HG03280 (cell line): ENCODE results near the gene SLC4A1.
A peak's percentile ranks its signal among the peaks of the same experiment; 100 is the strongest.

ENCODE experiments used
- ATAC-seq: cut with Tn5 transposase; IDR thresholded peaks from one replicate; pipeline ENCODE4 v1.9.1; 2021; ENCODE audit warnings: mild to moderate bottlenecking, moderate library complexity; ENCODE audit not compliant: unreplicated experiment

Gene SLC4A1

GRCh38 chr17:44267818-44268490 lies at the start of gene SLC4A1:
SLC4A1 (minus strand) TSS chr17:44268135; CDS start chr17:44262866, 5,269 bp downstream.
- ATAC-seq: no peak

DNA sequence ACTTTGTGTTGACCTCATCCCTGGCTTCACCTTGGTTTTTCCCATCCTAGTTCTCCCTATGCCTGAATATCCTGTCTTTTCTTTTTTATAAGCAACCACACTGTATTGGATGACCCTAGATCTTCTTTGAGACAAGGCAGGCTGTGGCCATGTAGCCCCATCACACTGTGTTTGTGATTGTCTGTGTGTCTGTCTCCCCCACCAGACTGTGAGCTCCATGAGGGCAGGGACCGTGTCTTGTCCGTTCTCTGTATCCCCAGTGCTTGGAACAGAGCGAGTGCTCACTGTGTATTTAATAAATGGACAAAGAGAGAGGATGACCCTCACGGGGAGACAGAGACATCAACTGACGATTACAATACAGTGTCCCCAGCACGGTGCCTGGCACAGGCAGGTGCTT lies 49.6 kb upstream of the SLC4A1 start:
- ATAC-seq: no peak

GRCh38 chr17:44315760-44316731 lies 48.1 kb upstream of the SLC4A1 start:
- ATAC-seq: no peak

DNA sequence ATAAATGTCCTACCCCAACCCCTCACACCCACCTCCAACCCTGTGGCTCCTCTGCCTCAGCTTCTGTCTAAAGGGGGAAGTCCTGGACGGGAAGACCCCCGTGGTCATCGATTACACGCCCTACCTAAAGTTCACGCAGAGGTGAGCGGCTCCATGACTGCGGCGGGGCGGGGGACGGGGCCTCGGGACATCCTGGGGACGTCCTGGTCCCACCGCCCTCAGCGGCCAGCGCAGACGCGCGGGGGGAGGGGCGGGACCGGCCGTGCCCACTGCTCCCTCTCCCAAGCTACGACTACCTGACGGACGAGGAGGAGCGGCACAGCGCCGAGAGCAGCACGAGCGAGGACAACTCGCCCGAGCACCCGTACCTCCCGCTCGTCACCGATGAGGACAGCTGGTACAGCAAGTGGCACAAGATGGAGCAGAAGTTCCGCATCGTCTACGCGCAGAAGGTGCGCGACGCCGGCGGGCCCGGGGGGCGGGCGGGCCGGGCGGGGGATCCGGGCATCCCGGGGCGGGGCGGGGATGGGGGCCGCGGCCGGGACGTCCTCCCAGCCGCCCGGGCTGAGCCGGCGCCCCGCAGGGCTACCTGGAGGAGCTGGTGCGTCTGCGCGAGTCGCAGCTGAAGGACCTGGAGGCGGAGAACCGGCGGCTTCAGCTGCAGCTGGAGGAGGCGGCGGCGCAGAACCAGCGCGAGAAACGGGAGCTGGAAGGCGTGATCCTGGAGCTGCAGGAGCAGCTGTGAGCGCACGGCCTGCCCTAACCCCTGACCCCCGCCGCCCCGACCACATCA lies 47.1 kb upstream of the SLC4A1 start:
- no peak for ATAC-seq

GRCh38 chr17:44314524-44314868 lies 46.6 kb upstream of the SLC4A1 start:
- no peak for ATAC-seq

DNA sequence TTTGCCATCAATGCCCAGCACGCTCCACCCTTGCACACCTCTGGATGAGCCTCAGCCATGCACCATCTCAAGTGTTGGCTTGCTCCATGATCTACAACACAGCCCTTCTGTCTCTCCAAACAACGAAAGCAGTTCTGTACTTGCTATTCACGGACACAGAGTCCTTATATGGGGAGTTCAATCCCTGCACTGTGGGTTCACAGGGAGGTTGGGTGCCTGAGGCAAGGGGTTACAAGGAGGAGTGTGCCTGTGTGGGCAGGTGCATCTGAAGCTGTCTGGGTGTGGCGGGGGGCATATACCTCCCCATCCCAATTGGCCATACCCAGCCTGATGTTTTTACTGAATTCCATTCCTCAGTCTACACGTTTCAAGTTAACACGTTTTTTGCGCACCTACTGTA lies 46.1 kb upstream of the SLC4A1 start:
- no peak for ATAC-seq

GRCh38 chr17:44312396-44313104 lies 44.6 kb upstream of the SLC4A1 start:
- no peak for ATAC-seq

- ATAC-seq: no peak
Observed at GRCh38 chr17:44311562-44312181, 43.7 kb upstream of the SLC4A1 start.

DNA sequence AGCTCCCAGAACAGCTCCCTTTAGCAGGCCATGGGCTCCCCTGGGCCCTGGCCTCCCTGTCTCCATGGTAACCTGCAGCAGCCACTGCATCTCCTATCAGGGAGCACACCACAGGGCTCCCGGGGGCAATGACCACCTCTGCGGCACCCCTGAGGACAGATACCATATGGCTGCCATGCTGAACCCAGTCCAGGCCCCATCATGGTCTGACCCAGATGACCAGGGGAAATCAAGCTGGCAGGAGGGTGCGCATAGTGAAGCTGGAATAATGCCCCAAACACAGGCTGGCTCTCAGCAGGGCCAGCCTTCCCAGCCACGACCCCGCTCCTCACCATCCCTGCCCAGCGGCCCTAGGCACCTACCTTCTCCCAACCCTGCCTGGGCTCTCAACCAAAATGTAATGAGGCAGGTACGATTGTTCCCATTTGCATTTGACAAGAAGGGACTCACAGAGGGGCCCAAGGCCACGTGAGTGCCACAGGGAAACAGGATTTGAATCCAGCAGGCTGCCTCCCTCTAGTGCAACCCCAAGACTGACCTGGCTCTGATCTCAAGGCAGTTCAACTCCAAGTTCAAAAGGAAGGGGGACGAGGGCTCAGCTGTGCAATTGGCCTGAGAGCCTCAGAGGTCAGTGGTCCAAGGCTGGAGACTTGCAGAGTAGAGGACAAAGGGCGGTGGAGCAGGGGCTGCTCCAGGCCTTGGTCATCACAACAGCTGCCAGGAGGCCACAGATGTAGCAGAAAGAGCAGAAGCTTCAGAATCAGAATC lies 42.9 kb upstream of the SLC4A1 start:
- no peak for ATAC-seq

- ATAC-seq: no peak
Observed at GRCh38 chr17:44310188-44310587, 42.3 kb upstream of the SLC4A1 start.

DNA sequence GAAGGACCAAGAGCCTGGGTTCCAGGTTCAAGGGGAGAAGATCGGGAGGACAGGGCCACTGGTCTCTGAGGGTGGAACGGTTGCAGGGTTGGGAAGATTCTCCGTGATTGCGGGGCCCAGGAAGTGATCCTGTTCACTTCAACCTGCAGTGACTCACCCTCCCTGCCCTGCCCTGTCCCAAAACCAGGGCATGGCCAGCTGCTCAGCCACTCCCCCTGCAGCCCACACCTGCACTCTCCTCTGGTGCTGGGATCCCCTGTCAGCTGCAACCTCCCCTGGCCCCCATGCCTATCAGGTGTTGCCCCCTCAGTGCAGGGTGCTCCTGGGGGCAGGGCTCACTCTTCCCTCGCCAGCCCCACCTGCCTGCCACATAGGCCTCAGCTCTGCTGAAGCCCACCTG lies 41.5 kb upstream of the SLC4A1 start:
- no peak for ATAC-seq

DNA sequence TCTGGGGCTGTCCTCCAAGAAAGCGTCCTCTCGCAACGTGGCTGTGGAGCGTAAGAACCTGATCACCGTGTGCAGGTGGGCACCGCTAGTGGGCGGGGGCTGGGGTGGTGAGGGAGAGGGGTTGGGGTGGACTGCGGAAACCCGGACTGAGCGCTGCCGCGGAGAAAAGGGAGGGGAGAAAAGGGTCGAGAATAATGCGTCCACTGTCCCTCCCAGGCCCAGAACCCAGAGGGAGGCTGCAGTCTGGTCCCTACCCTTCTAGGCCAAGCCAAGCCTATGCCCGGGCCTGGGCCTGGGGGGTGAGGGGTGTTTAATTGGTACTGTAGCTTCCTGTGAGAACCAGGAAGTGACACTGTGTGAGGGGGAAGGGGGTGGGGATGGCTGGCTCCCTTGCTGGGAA lies 40.9 kb upstream of the SLC4A1 start:
- no peak for ATAC-seq

GRCh38 chr17:44308320-44308818 lies 40.4 kb upstream of the SLC4A1 start, which contains the start of gene RUNDC3A:
RUNDC3A (plus strand) TSS chr17:44308601; CDS start chr17:44308833, 232 bp downstream.
- peak; percentile 75 for ATAC-seq

- peak; percentile 7 for ATAC-seq
Observed at GRCh38 chr17:44307387-44308186, 39.7 kb upstream of the SLC4A1 start.

GRCh38 chr17:44304651-44305050 lies 36.7 kb upstream of the SLC4A1 start:
- no peak for ATAC-seq

GRCh38 chr17:44297975-44298374 lies 30.0 kb upstream of the SLC4A1 start:
- ATAC-seq: no peak

GRCh38 chr17:44293509-44294226 lies 25.7 kb upstream of the SLC4A1 start:
- no peak for ATAC-seq

DNA sequence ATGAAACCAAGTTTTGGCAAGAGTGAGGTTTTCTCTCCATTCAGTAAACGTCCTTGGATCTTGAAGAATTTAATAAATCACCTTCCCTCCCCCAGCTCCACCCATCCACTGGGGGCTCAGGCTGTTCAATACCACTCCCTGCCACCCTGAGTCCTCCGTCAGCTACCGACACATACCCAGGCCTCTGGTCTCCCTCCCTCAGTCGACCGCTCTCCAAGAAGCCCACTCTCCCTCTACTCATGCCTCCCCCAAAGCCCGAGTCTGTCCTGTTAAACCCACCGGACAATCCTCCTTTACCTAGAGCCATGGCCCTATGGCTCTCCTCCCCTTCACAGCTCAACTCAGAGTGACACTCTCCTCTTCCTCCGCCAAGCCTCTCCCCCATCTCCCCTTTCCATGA lies 19.7 kb upstream of the SLC4A1 start:
- no peak for ATAC-seq
